OCI-LY3 (cell line): Measurements from ENCODE around the gene TTC7B.

ENCODE experiments used
- EZH2phosphoT487 ChIP-seq: fragments of 200-600 bp; shearing (Covaris generic); IDR thresholded peaks from 2 replicates; pipeline ENCODE4 v1.6.1; 2018; ENCODE audit warnings: antibody characterized with exemption, mixed run types, low read depth
- TF ChIP-seq, protein P1 (sequence below): fragments of 200-600, 300-600 bp; sonication (generic); IDR thresholded peaks from 2 replicates; pipeline ENCODE4 v1.5.1; 2014; ENCODE audit warnings: antibody characterized with exemption, low read length, low read depth

DNA sequence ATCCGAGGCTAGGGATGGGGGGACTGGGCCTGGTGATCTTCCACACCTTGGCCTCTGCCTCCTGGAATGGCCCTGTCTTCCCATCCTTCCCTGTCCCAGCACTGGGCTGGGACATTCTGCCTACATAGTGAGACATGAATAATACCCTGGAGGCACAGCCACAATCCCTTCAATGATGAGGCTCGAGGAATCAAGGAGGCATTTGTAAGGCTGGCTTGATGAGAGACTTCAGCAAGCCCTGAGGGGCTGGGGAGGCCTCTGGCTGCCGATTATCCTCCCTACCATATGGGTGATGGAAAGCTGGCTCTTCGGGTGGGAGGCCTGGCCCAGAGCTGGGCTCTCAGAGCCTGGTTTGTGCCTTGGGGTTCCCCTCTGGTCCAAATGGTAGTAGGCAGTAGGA, 326.9 kb downstream of the TTC7B start:
- TF ChIP-seq, protein P1, sequence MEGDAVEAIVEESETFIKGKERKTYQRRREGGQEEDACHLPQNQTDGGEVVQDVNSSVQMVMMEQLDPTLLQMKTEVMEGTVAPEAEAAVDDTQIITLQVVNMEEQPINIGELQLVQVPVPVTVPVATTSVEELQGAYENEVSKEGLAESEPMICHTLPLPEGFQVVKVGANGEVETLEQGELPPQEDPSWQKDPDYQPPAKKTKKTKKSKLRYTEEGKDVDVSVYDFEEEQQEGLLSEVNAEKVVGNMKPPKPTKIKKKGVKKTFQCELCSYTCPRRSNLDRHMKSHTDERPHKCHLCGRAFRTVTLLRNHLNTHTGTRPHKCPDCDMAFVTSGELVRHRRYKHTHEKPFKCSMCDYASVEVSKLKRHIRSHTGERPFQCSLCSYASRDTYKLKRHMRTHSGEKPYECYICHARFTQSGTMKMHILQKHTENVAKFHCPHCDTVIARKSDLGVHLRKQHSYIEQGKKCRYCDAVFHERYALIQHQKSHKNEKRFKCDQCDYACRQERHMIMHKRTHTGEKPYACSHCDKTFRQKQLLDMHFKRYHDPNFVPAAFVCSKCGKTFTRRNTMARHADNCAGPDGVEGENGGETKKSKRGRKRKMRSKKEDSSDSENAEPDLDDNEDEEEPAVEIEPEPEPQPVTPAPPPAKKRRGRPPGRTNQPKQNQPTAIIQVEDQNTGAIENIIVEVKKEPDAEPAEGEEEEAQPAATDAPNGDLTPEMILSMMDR = no peak
- no peak for TF ChIP-seq EZH2phosphoT487
